Lung microvascular endothelial cell (primary cell): ENCODE data around the gene ZNF420. TPM values are rescaled to one million over a fixed set of nuclear protein-coding genes. Genes with fewer than 3 reads are reported as not detected.

Source experiments
- DNase-seq, 2 donors: peaks; one replicate each; pipeline versions ENCODE4 v3.0.0 to v3.0.0-alpha.2; 2010; ENCODE audit warnings: low read depth in 2 of 2
- total RNA-seq: library from RNA; depleted of rRNA; stranded (reverse); fragments of >200 nt; gene quantifications from 2 replicates; pipeline ENCODE4 v1.2.1, GENCODE V29; 2014

ZNF420 gene
- total RNA-seq, 1 donor from 2014 or later: 11.3 TPM

DNA sequence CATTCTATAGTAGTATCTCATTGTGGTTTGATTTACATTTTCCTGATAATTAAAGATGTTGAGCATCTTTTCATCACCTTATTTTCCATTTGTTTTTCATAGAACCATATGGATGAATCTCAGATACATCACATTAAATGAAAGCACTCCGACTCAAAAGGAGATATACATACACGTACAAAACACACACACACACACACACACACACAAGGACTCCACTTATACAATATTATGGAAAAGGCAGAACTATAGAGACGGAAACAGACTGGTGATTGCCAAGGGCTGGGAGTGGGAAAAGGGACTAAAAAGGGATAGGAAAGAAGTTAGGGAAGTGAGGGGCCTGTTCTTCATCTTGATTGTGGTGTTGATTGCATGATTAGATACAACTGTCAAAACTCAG is 70.0 kb downstream of the ZNF420 start:
- DNase-seq: no peak

DNA sequence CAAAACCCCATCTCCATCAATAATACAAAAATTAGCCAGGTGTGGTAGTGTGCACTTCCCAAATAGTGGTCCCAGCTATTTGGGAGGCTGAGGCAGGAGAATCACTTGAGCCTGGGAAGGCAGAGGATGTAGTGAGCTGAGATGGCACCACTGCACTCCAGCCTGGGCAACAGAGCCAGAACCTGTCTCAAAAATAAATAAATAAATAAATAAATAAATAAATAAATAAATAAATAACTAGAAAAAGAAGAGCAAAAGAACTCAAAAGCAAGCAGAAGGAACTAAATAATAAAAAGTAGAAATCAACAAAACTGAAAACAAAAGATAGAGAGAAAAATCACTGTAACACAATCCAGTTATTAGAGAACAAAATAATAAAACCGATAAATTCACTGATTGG is 81.9 kb downstream of the ZNF420 start:
- DNase-seq: no peak

DNA sequence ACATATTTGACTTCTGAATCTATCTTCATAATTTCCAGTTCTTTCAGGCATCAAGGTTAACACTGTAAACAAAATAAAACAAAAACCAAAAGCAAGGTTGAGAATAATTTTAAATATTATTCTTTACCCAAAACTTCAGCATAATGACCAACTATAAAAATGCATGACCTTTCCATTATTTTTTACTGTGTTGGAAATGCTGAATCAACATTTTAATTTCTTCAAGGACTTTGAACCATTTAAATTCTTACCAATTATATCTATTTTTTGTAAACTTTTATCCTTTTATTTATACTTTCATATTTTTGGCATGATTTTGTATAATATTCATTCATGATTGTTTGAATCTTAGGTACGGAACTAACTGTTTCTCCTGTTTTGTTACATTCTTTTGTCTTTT is 87.4 kb downstream of the ZNF420 start:
- no peak for DNase-seq

DNA sequence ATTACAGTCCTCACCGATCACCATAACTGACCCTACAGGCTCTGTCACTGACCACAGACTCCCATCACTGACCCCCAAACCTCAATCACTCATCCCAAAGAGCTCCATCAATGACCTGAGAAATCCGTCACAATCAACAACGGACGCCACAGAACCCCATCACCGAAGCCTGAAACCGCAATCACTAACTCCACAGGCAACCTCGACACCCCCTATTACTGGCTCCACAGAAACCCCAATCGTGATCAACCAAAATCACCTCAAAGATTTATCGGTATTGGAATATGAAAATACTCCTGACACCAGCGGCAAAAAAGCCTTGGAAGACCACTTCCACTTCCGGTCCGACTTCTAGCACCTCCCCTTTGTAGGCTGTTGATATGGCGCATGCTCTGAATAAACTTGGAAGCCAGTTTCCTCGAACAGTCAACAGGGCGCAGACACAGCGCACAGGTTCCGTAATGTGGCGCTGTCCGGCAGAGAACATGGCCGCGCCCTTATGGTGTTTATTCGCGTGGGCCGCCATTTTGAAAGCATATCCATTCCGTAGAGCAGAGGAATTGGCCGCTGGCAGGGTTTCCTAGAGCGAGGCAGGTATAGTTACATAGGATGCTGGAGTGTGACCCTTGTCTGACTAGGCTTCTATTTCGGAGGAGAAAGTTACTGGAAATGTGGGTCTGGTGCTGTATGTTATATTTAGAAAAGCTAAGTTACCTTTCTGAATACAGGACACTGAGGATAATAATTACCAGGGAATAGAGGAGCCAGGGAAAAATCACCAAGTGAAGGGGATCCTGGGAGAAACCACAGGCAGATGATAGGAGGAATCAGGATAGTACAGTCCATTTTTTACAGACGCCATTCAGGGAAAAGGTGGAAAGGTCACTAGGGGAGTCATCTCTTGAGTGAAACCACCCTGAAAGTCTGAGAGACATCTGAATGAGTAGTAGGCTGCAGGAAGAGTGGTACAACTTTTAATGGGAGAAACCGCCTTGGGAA is 94.4 kb downstream of the ZNF420 start, which contains the start of gene ZNF585A:
Gene ZNF585A (minus strand): TSS at position 328 of the 999 bp plus-strand sequence. CDS start 2,785 bp downstream, outside the sequence.
- DNase-seq: peak; percentile 97 to 98

Other genes with a start within 250 kb of the ZNF420 start
- gene ZNF790, start 240.0 kb upstream of the ZNF420 start, total RNA-seq: 5.7 and 10.5 TPM in 2 replicates
- gene ZNF345, start 227.6 kb upstream of the ZNF420 start, total RNA-seq: 2.8 and 6.3 TPM in 2 replicates
- 1.1 and 1.4 TPM in 2 replicates for gene ZNF829, start 162.1 kb upstream of the ZNF420 start, total RNA-seq
- 7.8 and 12.1 TPM in 2 replicates for gene ZNF568, start 162.1 kb upstream of the ZNF420 start, total RNA-seq
- 7.6 and 8.5 TPM in 2 replicates for gene ZNF585A, start 94.3 kb downstream of the ZNF420 start, total RNA-seq
- gene ZNF585B, start 132.1 kb downstream of the ZNF420 start, total RNA-seq: 8.3 and 15.1 TPM in 2 replicates
- gene ZNF383, start 139.8 kb downstream of the ZNF420 start, total RNA-seq: 3.3 and 6.0 TPM in 2 replicates